SU-DHL-6 (cell line): ENCODE measurements around the gene DQX1.

Source experiments
- H2AFZ ChIP-seq: fragments of 200-600 bp; sonication (generic); 2 replicates; pipeline ENCODE4 v1.6.1; 2014; ENCODE audit warnings: low read depth, mild to moderate bottlenecking, moderate library complexity, mixed read lengths, antibody characterized with exemption, low read length; ENCODE audit not compliant: severe bottlenecking
- H3F3A ChIP-seq: fragments of 200-600 bp; shearing (Covaris generic); 2 replicates; pipeline ENCODE4 v1.6.0; 2016; ENCODE audit warnings: antibody characterized with exemption, mild to moderate bottlenecking; ENCODE audit not compliant: insufficient read depth
- H3K27ac ChIP-seq: fragments of 200-600 bp; sonication (generic); 2 replicates; pipeline ENCODE4 v1.5.1; 2016; ENCODE audit warnings: low read depth, mild to moderate bottlenecking, low read length, moderate library complexity, mixed read lengths
- H3K27me3 ChIP-seq: fragments of 200-600 bp; sonication (generic), shearing (Covaris generic); 2 replicates; pipeline ENCODE4 v1.6.0; 2014; ENCODE audit warnings: mild to moderate bottlenecking, low read length
- H3K36me3 ChIP-seq: fragments of 200-600 bp; sonication (generic); 2 replicates; pipeline ENCODE4 v1.6.1; 2014; ENCODE audit warnings: mild to moderate bottlenecking, low read length, mixed read lengths
- H3K4me2 ChIP-seq: fragments of 300-600, 200-600 bp; shearing (Covaris generic), sonication (generic); 2 replicates; pipeline ENCODE4 v1.6.0; 2014; ENCODE audit warnings: low read length, low read depth, mild to moderate bottlenecking; ENCODE audit not compliant: poor library complexity, severe bottlenecking
- H3K4me3 ChIP-seq: fragments of 200-600 bp; sonication (generic); 2 replicates; pipeline ENCODE4 v1.5.1; 2014; ENCODE audit warnings: antibody characterized with exemption, low read length, mild to moderate bottlenecking, mixed read lengths; ENCODE audit not compliant: insufficient read depth, poor library complexity, severe bottlenecking
- H3K79me2 ChIP-seq: fragments of 200-600 bp; sonication (generic); 2 replicates; pipeline ENCODE4 v1.6.1; 2014; ENCODE audit warnings: mild to moderate bottlenecking, low read length, moderate library complexity; ENCODE audit not compliant: insufficient read depth
- H3K9ac ChIP-seq: fragments of 200-600 bp; sonication (generic); 2 replicates; pipeline ENCODE4 v1.7.0; 2014; ENCODE audit warnings: mild to moderate bottlenecking, low read length
- H3K9me2 ChIP-seq: fragments of 200-600 bp; sonication (generic); replicated peaks from 2 replicates; pipeline ENCODE4 v1.6.1; 2014; ENCODE audit warnings: low read length; ENCODE audit not compliant: insufficient read depth
- H3K9me3 ChIP-seq: fragments of 200-600 bp; sonication (generic); 2 replicates; pipeline ENCODE4 v1.6.1; 2014; ENCODE audit warnings: low read length, mixed read lengths; ENCODE audit not compliant: insufficient read depth
- H4K20me1 ChIP-seq: fragments of 200-600 bp; sonication (generic); 2 replicates; pipeline ENCODE4 v1.6.1; 2014; ENCODE audit warnings: low read depth, mild to moderate bottlenecking, antibody characterized with exemption, low read length, moderate library complexity, mixed read lengths
- EZH2phosphoT487 ChIP-seq: fragments of 200-600 bp; sonication (generic), shearing (Covaris generic); conservative IDR thresholded peaks from 2 replicates; pipeline ENCODE4 v1.6.1; 2018; ENCODE audit warnings: mild to moderate bottlenecking, antibody characterized with exemption, low read length, moderate library complexity, mixed read lengths
- TF ChIP-seq, protein P1 (sequence below): fragments of 200-600 bp; sonication (generic); IDR thresholded peaks from one replicate; pipeline ENCODE4 v1.5.1; 2017; ENCODE audit warnings: antibody characterized with exemption, mild to moderate bottlenecking, low read length, moderate library complexity; ENCODE audit not compliant: insufficient read depth, poor library complexity, severe bottlenecking

DQX1 gene

DNA sequence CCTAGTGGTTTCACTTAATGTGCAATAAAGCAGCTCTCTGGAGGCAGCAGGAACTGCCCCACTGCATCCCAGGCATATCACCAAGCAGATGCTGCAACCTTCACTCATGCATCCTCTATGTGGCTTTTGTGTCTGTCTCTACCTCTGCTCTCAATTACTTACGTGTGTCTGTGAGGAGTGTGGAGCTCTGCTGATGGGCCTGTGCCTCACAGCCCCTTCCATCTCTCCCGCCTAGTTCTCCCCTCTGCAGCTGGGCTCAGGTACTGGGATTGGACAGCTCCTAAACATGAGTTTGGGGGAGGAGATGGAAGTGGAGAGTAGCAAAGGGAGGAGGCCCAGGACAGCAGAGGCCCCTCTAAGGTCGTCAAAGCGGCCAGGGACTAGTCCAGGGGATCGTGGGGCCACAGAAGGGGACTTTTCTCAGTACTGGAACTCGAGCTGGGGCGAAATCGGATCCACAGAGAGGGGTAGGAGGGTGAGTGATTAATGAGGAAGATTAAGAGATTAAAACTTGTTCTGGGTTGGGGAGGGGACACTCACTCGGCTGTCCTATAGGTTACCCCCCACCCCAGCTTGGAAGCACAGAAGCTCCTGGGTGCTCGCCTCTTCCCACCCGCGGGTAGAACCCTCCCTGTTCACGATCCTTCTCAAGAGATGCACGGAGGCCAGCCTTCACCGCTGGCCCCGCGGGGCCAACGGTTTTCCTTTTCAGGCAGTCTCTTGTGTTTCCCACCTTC, 24.5 kb downstream of the DQX1 start:
- no peak overlapping the region for H3K4me2 ChIP-seq
- TF ChIP-seq EZH2phosphoT487 = no peak
- TF ChIP-seq, protein P1, sequence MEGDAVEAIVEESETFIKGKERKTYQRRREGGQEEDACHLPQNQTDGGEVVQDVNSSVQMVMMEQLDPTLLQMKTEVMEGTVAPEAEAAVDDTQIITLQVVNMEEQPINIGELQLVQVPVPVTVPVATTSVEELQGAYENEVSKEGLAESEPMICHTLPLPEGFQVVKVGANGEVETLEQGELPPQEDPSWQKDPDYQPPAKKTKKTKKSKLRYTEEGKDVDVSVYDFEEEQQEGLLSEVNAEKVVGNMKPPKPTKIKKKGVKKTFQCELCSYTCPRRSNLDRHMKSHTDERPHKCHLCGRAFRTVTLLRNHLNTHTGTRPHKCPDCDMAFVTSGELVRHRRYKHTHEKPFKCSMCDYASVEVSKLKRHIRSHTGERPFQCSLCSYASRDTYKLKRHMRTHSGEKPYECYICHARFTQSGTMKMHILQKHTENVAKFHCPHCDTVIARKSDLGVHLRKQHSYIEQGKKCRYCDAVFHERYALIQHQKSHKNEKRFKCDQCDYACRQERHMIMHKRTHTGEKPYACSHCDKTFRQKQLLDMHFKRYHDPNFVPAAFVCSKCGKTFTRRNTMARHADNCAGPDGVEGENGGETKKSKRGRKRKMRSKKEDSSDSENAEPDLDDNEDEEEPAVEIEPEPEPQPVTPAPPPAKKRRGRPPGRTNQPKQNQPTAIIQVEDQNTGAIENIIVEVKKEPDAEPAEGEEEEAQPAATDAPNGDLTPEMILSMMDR = no peak
- no peak overlapping the region for H3K9ac ChIP-seq

DNA sequence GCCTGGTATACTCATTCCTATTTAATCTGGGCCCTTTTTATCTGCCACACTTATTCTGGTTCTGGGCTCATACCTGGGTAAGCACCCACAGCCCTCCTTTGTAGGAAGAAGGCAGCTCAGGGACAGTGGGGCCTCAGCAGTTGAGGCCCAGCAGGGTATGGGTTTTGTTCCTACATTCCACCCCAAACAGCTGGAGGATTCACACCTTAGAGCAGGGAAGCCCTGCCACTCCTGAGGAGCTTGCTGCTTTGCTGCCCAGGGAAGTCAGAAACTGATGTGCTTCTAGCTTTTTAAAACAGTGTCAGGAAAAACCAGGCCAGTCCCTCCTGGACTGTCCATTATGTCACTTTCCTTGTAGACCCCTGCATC, 25.5 kb downstream of the DQX1 start:
- H3K36me3 ChIP-seq = no peaks in the 10 kb centered on the region
- no peaks in the 10 kb centered on the region for H3K9me3 ChIP-seq
- no peaks in the 10 kb centered on the region for H4K20me1 ChIP-seq
- H3K4me2 ChIP-seq = no peak overlapping the region
- H3K79me2 ChIP-seq = no peaks in the 10 kb centered on the region
- TF ChIP-seq EZH2phosphoT487 = no peak
- TF ChIP-seq, protein P1 = no peak
- H3K27ac ChIP-seq = no peak overlapping the region
- no peaks in the 10 kb centered on the region for H3K27me3 ChIP-seq
- no peaks in the 10 kb centered on the region for H3K9me2 ChIP-seq
- no peak overlapping the region for H3K4me3 ChIP-seq
- no peak overlapping the region for H2AFZ ChIP-seq
- H3K9ac ChIP-seq = no peak overlapping the region
- no peaks in the 10 kb centered on the region for H3F3A ChIP-seq

More for the DNA sequence above, 24.5 kb downstream of the DQX1 start:
- Histone ChIP-seq H4K20me1 (no peaks in the 10 kb centered on the region), H3K27me3 (no peaks in the 10 kb centered on the region), H2AFZ (no peak overlapping the region), H3K9me3 (no peaks in the 10 kb centered on the region), H3K4me3 (no peak overlapping the region), H3K79me2 (0 out of 2 replicates have a peak, but pooled peaks cover under 1% of the 10 kb centered on the region), H3K36me3 (no peaks in the 10 kb centered on the region), H3K9me2 (no peaks in the 10 kb centered on the region), H3K27ac (no peak overlapping the region), H3F3A (no peaks in the 10 kb centered on the region)

DNA sequence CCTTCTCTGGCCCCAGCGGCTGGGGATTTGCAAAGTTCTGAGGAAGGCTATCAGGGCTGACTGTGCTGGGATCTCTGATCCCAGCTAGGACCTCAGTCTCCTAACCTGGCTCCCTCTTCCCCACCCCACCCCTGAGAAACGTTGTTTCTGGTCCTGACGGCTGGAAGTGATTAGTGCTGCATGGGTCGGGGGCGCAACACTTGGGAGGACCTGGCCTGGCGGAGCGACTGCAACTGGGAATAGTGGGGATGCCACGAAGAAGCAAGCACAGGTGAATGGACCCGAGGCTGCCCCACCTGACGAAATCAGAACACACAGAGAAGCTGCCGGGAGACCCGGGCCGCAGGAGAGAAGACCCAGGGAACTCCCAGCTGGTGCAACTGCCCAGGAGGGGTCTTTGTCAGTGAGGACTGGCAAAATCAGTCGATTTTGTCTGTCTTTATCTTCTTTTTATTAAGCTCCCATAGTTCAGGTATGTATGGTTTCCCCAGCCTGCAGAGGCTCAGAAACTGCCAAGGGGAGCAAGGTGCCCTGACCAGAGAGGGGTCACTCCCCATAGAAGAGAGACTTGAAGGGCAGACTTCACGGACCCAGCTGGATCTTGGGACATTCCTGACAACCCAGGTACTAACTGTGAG, 26.0 kb downstream of the DQX1 start:
- no peaks in the 10 kb centered on the region for H3K9me3 ChIP-seq
- H3K36me3 ChIP-seq = no peaks in the 10 kb centered on the region
- H3K27me3 ChIP-seq = no peaks in the 10 kb centered on the region
- TF ChIP-seq, protein P1 = no peak
- no peak for TF ChIP-seq EZH2phosphoT487
- H3K9ac ChIP-seq = no peak overlapping the region
- no peaks in the 10 kb centered on the region for H3K79me2 ChIP-seq
- H3K4me3 ChIP-seq = no peak overlapping the region
- no peak overlapping the region for H3K4me2 ChIP-seq
- no peaks in the 10 kb centered on the region for H4K20me1 ChIP-seq
- H3K9me2 ChIP-seq = no peaks in the 10 kb centered on the region
- no peak overlapping the region for H2AFZ ChIP-seq
- no peak overlapping the region for H3K27ac ChIP-seq
- no peaks in the 10 kb centered on the region for H3F3A ChIP-seq
